DOHH2 (cell line): ENCODE measurements around the gene OCSTAMP.

ENCODE experiments used
- H3F3A ChIP-seq: fragments of 200-600 bp; sonication (generic), shearing (Covaris generic); 2 replicates; pipeline ENCODE4 v1.6.0; 2016; ENCODE audit warnings: antibody characterized with exemption, mild to moderate bottlenecking; ENCODE audit not compliant: control insufficient read depth, insufficient read depth
- H3K27ac ChIP-seq: fragments of 200-600 bp; sonication (generic); 2 replicates; pipeline ENCODE4 v1.5.1; 2014; ENCODE audit warnings: low read depth, mild to moderate bottlenecking, low read length, moderate library complexity
- H3K27me3 ChIP-seq: fragments of 200-600 bp; sonication (generic); 2 replicates; pipeline ENCODE4 v1.6.1; 2014; ENCODE audit warnings: mild to moderate bottlenecking, low read length, mixed read lengths; ENCODE audit not compliant: control insufficient read depth
- H3K36me3 ChIP-seq: fragments of 200-600 bp; sonication (generic); 2 replicates; pipeline ENCODE4 v1.6.1; 2014; ENCODE audit warnings: mild to moderate bottlenecking, low read length, moderate library complexity, mixed read lengths; ENCODE audit not compliant: control insufficient read depth
- H3K4me1 ChIP-seq: fragments of 200-600 bp; sonication (generic); 2 replicates; pipeline ENCODE4 v1.6.1; 2014; ENCODE audit warnings: mild to moderate bottlenecking, low read length, mixed read lengths; ENCODE audit not compliant: control insufficient read depth
- H3K4me2 ChIP-seq: fragments of 200-600 bp; sonication (generic); 2 replicates; pipeline ENCODE4 v1.6.0; 2014; ENCODE audit warnings: mild to moderate bottlenecking, low read length, moderate library complexity
- H3K4me3 ChIP-seq: fragments of 200-600 bp; sonication (generic); 2 replicates; pipeline ENCODE4 v1.5.1; 2014; ENCODE audit warnings: mild to moderate bottlenecking, low read length, mixed read lengths
- H3K79me2 ChIP-seq: fragments of 200-600 bp; sonication (generic); 2 replicates; pipeline ENCODE4 v1.6.1; 2014; ENCODE audit warnings: mild to moderate bottlenecking, low read length, mixed read lengths; ENCODE audit not compliant: control insufficient read depth
- H3K9me2 ChIP-seq: fragments of 200-600 bp; sonication (generic); replicated peaks from 2 replicates; pipeline ENCODE4 v1.6.1; 2014; ENCODE audit warnings: mild to moderate bottlenecking, low read length, mixed read lengths; ENCODE audit not compliant: control insufficient read depth
- H3K9me3 ChIP-seq: fragments of 200-600 bp; sonication (generic); 2 replicates; pipeline ENCODE4 v1.6.1; 2014; ENCODE audit warnings: antibody characterized with exemption, low read length, mixed read lengths; ENCODE audit not compliant: control insufficient read depth, insufficient read depth
- H4K20me1 ChIP-seq: fragments of 200-600 bp; sonication (generic); 2 replicates; pipeline ENCODE4 v1.6.0; 2014; ENCODE audit warnings: low read depth, mild to moderate bottlenecking, antibody characterized with exemption, low read length, moderate library complexity; ENCODE audit not compliant: control insufficient read depth, insufficient read depth
- CTCF ChIP-seq: fragments of 200-600 bp; sonication (generic); IDR thresholded peaks from one replicate; pipeline ENCODE4 v1.5.1; 2014; ENCODE audit warnings: antibody characterized with exemption, mild to moderate bottlenecking, low read depth, low read length; ENCODE audit not compliant: poor library complexity, severe bottlenecking
- EZH2phosphoT487 ChIP-seq: fragments of 200-600 bp; sonication (generic); IDR thresholded peaks from 2 replicates; pipeline ENCODE4 v1.6.1; 2017; ENCODE audit warnings: borderline replicate concordance, mild to moderate bottlenecking, antibody characterized with exemption, low read length, moderate library complexity, mixed read lengths

The OCSTAMP gene

GRCh38 chr20:46570956-46571355 is 20.5 kb upstream of the OCSTAMP start:
- H3K9me3 ChIP-seq, result no peaks in the 10 kb centered on the region
- H3F3A ChIP-seq, result no peaks in the 10 kb centered on the region
- no peak for TF ChIP-seq EZH2phosphoT487
- TF ChIP-seq CTCF, result no peak
- peaks cover 3% of the 10 kb centered on the region; the same call in 1 of the 2 replicates for H3K27me3 ChIP-seq
- H3K79me2 ChIP-seq, result no peaks in the 10 kb centered on the region
- no peak overlapping the region for H3K27ac ChIP-seq
- H3K36me3 ChIP-seq, result no peaks in the 10 kb centered on the region
- H4K20me1 ChIP-seq, result no peaks in the 10 kb centered on the region
- no peaks in the 10 kb centered on the region for H3K4me1 ChIP-seq
- no peaks in the 10 kb centered on the region for H3K9me2 ChIP-seq
- no peak overlapping the region for H3K4me3 ChIP-seq
- H3K4me2 ChIP-seq, result no peak overlapping the region

- H3K4me2 ChIP-seq, result no peak overlapping the region
- peaks cover 3% of the 10 kb centered on the region; the same call in 1 of the 2 replicates for H3K27me3 ChIP-seq
- no peaks in the 10 kb centered on the region for H3K79me2 ChIP-seq
- H3K27ac ChIP-seq, result no peak overlapping the region
- no peaks in the 10 kb centered on the region for H3K9me3 ChIP-seq
- no peak overlapping the region for H3K4me3 ChIP-seq
- H3K36me3 ChIP-seq, result no peaks in the 10 kb centered on the region
- TF ChIP-seq CTCF (no peak), EZH2phosphoT487 (no peak)
- H4K20me1 ChIP-seq, result no peaks in the 10 kb centered on the region
- no peaks in the 10 kb centered on the region for H3F3A ChIP-seq
- no peaks in the 10 kb centered on the region for H3K4me1 ChIP-seq
- no peaks in the 10 kb centered on the region for H3K9me2 ChIP-seq
Observed at GRCh38 chr20:46569961-46570360, 19.5 kb upstream of the OCSTAMP start.

- Histone ChIP-seq H3F3A (no peaks in the 10 kb centered on the region), H3K79me2 (no peaks in the 10 kb centered on the region), H3K27ac (no peak overlapping the region), H3K9me3 (no peaks in the 10 kb centered on the region), H3K9me2 (no peaks in the 10 kb centered on the region), H3K36me3 (no peaks in the 10 kb centered on the region), H3K27me3 (peaks cover 6% of the 10 kb centered on the region), H4K20me1 (no peaks in the 10 kb centered on the region), H3K4me3 (no peak overlapping the region), H3K4me1 (no peaks in the 10 kb centered on the region), H3K4me2 (no peak overlapping the region)
- TF ChIP-seq EZH2phosphoT487 (no peak), CTCF (no peak)
Observed at GRCh38 chr20:46568570-46569129, 18.2 kb upstream of the OCSTAMP start.
